Endothelial cell of umbilical vein (primary cell): Measurements from ENCODE around the gene GSN. TPM values are rescaled to one million over a fixed set of nuclear protein-coding genes. Genes with fewer than 3 reads are reported as not detected.

Experiments used
- BruUV-seq: library from RNA; stranded (reverse); fragments of 400-500 nt; replicated peaks from 2 replicates; lab custom pipeline; 2021; lab: Mats Ljungman, UMichigan
- CTCF ChIA-PET: fragments of 300-600, 350-600 bp; sonication (Branson Sonifier 250); formaldehyde crosslinking; loops from one replicate; lab custom pipeline; 2021; ENCODE audit warnings: antibody characterized with exemption, inconsistent platforms; lab: Charles Lee
- POLR2A ChIA-PET: fragments of 300-600, 350-600 bp; sonication (Branson Sonifier 250); formaldehyde crosslinking; loops from one replicate; lab custom pipeline; 2021; ENCODE audit warnings: antibody characterized with exemption, inconsistent platforms; lab: Charles Lee
- DNase-seq: peaks from one replicate; pipeline ENCODE4 v3.0.0-alpha.2; 2011; ENCODE audit warnings: low read depth, low spot score
- FAIRE-seq: peaks from 2 replicates; lab custom pipeline; 2011; peaks lifted over from hg19 to GRCh38; lab: Jason Lieb, UNC
- H2AFZ ChIP-seq: 2 replicates; pipeline ENCODE4 v1.6.0; 2012; ENCODE audit warnings: low read depth, low read length, control low read depth, inconsistent platforms
- H3K27ac ChIP-seq: 2 replicates; pipeline ENCODE4 v1.5.1; 2011; ENCODE audit warnings: low read depth, mild to moderate bottlenecking, control low read depth, low read length, moderate library complexity; ENCODE audit not compliant: insufficient read depth
- H3K27me3 ChIP-seq, 2 experiments: 2 replicates each; pipeline versions ENCODE4 v1.6.0 to v1.6.1; 2011; ENCODE audit warnings: low read length in 2 of 2, mixed read lengths in 1 of 2; ENCODE audit not compliant: control insufficient read depth in 2 of 2, insufficient read depth in 2 of 2
- H3K36me3 ChIP-seq, 2 experiments: 2 replicates in 1 of 2; 3 replicates in 1 of 2; pipeline ENCODE4 v1.5.1; 2011; ENCODE audit warnings: low read length in 2 of 2, mild to moderate bottlenecking in 1 of 2, moderate library complexity in 1 of 2; ENCODE audit not compliant: control insufficient read depth in 2 of 2, insufficient read depth in 2 of 2; ENCODE audit errors: extremely low read depth in 1 of 2
- H3K4me1 ChIP-seq: 3 replicates; pipeline ENCODE4 v1.5.1; 2011; ENCODE audit warnings: mild to moderate bottlenecking, low read length; ENCODE audit not compliant: control insufficient read depth, insufficient read depth; ENCODE audit errors: extremely low read depth
- H3K4me2 ChIP-seq: 2 replicates; pipeline ENCODE4 v1.6.1; 2011; ENCODE audit warnings: low read length, control low read depth, mixed read lengths; ENCODE audit not compliant: insufficient read depth
- H3K4me3 ChIP-seq, 3 experiments: fragments of 200-600 bp in 1 of 3; sonication (generic), shearing (Covaris generic) in 1 of 3; replicated peaks in 1 of 3; 2 replicates each; pipeline ENCODE4 v1.5.1; 2011 to 2016; ENCODE audit warnings: control low read depth in 3 of 3, low read length in 3 of 3, mild to moderate bottlenecking in 2 of 3, inconsistent platforms in 1 of 3, low read depth in 1 of 3, moderate library complexity in 1 of 3; ENCODE audit not compliant: insufficient read depth in 1 of 3
- H3K79me2 ChIP-seq: 2 replicates; pipeline ENCODE4 v1.6.0; 2012; ENCODE audit warnings: low read length, inconsistent platforms; ENCODE audit not compliant: control insufficient read depth, insufficient read depth
- H3K9ac ChIP-seq: replicated peaks from 2 replicates; pipeline ENCODE3; 2011; ENCODE audit warnings: low read length, control low read depth; ENCODE audit not compliant: insufficient read depth; ENCODE audit errors: extremely low read depth
- H3K9me1 ChIP-seq: replicated peaks from 3 replicates; pipeline ENCODE4 v1.6.0; 2011; ENCODE audit warnings: mild to moderate bottlenecking, low read length; ENCODE audit not compliant: control insufficient read depth, insufficient read depth; ENCODE audit errors: extremely low read depth
- H3K9me3 ChIP-seq: replicated peaks from 2 replicates; pipeline ENCODE4 v1.5.1; 2012; ENCODE audit warnings: low read length, inconsistent platforms; ENCODE audit not compliant: control insufficient read depth, insufficient read depth
- H4K20me1 ChIP-seq: replicated peaks from 2 replicates; pipeline ENCODE3; 2011; ENCODE audit warnings: mild to moderate bottlenecking, low read length; ENCODE audit not compliant: control insufficient read depth, insufficient read depth; ENCODE audit errors: extremely low read depth
- EZH2 ChIP-seq: IDR thresholded peaks from 2 replicates; pipeline ENCODE4 v1.6.1; 2012; ENCODE audit warnings: borderline replicate concordance, low read depth, mild to moderate bottlenecking, moderate library complexity, low read length, inconsistent platforms; ENCODE audit not compliant: severe bottlenecking
- FOS ChIP-seq: IDR thresholded peaks from 2 replicates; pipeline ENCODE4 v1.6.1; 2011; ENCODE audit warnings: mild to moderate bottlenecking, low read length, moderate library complexity, borderline replicate concordance; ENCODE audit not compliant: insufficient read depth
- GATA2 ChIP-seq: IDR thresholded peaks from 2 replicates; pipeline ENCODE4 v1.7.0; 2011; ENCODE audit warnings: low read depth, mild to moderate bottlenecking, moderate library complexity, mixed read lengths, low read length; ENCODE audit not compliant: insufficient read length, insufficient read depth
- JUN ChIP-seq: IDR thresholded peaks from 2 replicates; pipeline ENCODE4 v1.6.1; 2011; ENCODE audit warnings: borderline replicate concordance, low read depth; ENCODE audit not compliant: insufficient read length, insufficient read depth
- MYC ChIP-seq: IDR thresholded peaks from one replicate; pipeline ENCODE4 v1.6.1; 2011; ENCODE audit warnings: mild to moderate bottlenecking, low read depth, low read length
- POLR2A ChIP-seq: IDR thresholded peaks from 2 replicates; pipeline ENCODE4 v1.6.1; 2012; ENCODE audit warnings: low read depth, mild to moderate bottlenecking, control low read depth, low read length
- POLR2AphosphoS5 ChIP-seq: IDR thresholded peaks from 2 replicates; pipeline ENCODE4 v1.6.1; 2012; ENCODE audit warnings: low read depth, mild to moderate bottlenecking, control low read depth, low read length, moderate library complexity; ENCODE audit not compliant: insufficient read depth
- dilution Hi-C: fragments of 300-500 bp; cut with MboI; formaldehyde crosslinking; loops from one replicate; pipeline ENCODE4 v1.15.0; 2019; ENCODE audit warnings: low sequenced_read_pairs; ENCODE audit not compliant: extremely low pct_ligation_motif_present
- intact Hi-C: fragments of 100-400 bp; cut with micrococcal nuclease; formaldehyde crosslinking; loops from one replicate; pipeline ENCODE4 v1.10.0; 2022
- polyA plus RNA-seq, 4 experiments: library from polyadenylated mRNA; depleted of rRNA in 3 of 4; stranded (reverse) in 3 of 4; unstranded in 1 of 4; fragments of >200 nt; gene quantifications; 2 replicates each; pipeline versions ENCODE4 v1.2.1 to v1.2.3, GENCODE V29; 2011 to 2012; ENCODE audit warnings: missing spikeins in 1 of 4
- total RNA-seq: library from RNA; stranded (reverse); gene quantifications from 2 replicates; pipeline ENCODE4 v1.2.3, GENCODE V29; 2021
- TF ChIP-seq, protein P1 (sequence below), 2 donors: IDR thresholded peaks; 1 replicate in 1 of 2; 2 replicates in 1 of 2; pipeline ENCODE4 v1.5.1; 2011; ENCODE audit warnings: low read length in 2 of 2, mild to moderate bottlenecking in 2 of 2, moderate library complexity in 2 of 2, control low read depth in 1 of 2, inconsistent platforms in 1 of 2, low read depth in 1 of 2; ENCODE audit not compliant: insufficient read depth in 1 of 2; ENCODE audit errors: extremely low read depth in 1 of 2
- TF ChIP-seq, protein P2 (sequence below): IDR thresholded peaks from 2 replicates; pipeline ENCODE4 v1.6.1; 2011; ENCODE audit not compliant: insufficient read depth, insufficient read length

The GSN gene
- total and polyA plus RNA-seq, 2 donors (not counting 3 experiments of a cell fraction or from before 2014, with no cell fraction given): 130 to 232 TPM

DNA sequence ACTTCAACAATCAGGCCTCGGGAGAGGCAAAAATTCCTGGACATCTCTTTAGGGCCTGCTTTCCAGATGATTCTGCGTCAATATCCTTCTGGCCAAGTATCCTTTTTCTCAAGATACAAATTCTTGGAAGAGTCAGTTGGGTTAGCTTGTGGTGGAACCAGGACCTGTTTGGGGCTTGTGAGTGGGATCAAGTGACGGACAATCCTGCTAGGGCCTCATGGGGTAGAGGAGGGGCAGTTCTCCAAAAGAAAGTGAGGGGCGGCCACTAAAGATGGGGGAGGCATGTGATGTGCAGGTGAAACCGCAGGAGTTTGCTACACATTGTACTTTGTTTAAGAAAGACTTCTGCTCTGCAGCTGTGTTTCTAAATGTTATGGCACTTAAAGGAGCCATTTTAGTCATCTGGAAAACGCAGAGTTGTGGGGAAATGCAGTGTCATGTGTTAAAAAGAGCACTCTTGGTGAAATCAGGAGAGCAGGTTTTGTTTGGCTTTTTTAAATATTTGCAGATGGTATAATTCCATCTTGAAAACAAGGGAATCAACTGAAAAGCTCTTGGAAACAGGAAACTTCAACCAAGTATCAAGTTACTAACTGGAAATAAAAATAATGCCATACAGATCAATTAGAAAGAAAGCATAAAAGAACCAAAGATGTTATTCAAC is 27.4 kb upstream of the GSN start:
- dilution Hi-C loops: no loop called here
- intact Hi-C loops: no loop called here
- H4K20me1 ChIP-seq: no peaks in the 10 kb centered on the region
- no peak overlapping the region for H3K9ac ChIP-seq
- ChIA-PET CTCF (interaction anchor here (0.9 to 2.1 kb wide), 3 partner anchors 11 to 38 kb away, joined by 3 to 5 read pairs (median 4); partner anchors contain the start of gene GSN), POLR2A (no interaction called here)
- no peak overlapping the region for H3K27ac ChIP-seq
- no peaks in the 10 kb centered on the region for H3K36me3 ChIP-seq
- no peak overlapping the region for H2AFZ ChIP-seq
- no peaks in the 10 kb centered on the region for H3K9me3 ChIP-seq
- H3K4me2 ChIP-seq: no peak overlapping the region
- no peak for TF ChIP-seq GATA2
- no peak for TF ChIP-seq POLR2AphosphoS5
- TF ChIP-seq, protein P1, sequence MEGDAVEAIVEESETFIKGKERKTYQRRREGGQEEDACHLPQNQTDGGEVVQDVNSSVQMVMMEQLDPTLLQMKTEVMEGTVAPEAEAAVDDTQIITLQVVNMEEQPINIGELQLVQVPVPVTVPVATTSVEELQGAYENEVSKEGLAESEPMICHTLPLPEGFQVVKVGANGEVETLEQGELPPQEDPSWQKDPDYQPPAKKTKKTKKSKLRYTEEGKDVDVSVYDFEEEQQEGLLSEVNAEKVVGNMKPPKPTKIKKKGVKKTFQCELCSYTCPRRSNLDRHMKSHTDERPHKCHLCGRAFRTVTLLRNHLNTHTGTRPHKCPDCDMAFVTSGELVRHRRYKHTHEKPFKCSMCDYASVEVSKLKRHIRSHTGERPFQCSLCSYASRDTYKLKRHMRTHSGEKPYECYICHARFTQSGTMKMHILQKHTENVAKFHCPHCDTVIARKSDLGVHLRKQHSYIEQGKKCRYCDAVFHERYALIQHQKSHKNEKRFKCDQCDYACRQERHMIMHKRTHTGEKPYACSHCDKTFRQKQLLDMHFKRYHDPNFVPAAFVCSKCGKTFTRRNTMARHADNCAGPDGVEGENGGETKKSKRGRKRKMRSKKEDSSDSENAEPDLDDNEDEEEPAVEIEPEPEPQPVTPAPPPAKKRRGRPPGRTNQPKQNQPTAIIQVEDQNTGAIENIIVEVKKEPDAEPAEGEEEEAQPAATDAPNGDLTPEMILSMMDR (IDR thresholded peaks at IDR 0.05; ENCODE audit: extremely low read depth in 1 of 2, insufficient read depth in 1 of 2, low read depth in 1 of 2, low read length in 2 of 2): no peak
- TF ChIP-seq JUN: no peak
- no peak for TF ChIP-seq MYC
- TF ChIP-seq FOS: no peak
- TF ChIP-seq, protein P2, sequence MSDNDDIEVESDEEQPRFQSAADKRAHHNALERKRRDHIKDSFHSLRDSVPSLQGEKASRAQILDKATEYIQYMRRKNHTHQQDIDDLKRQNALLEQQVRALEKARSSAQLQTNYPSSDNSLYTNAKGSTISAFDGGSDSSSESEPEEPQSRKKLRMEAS: no peak
- TF ChIP-seq EZH2: no peak
- TF ChIP-seq POLR2A: no peak
- no peaks in the 10 kb centered on the region for H3K79me2 ChIP-seq
- H3K9me1 ChIP-seq: no peaks in the 10 kb centered on the region
- FAIRE-seq: no peak
- BruUV-seq: no TSS peak
- H3K4me1 ChIP-seq: no peaks in the 10 kb centered on the region
- peaks cover 0 to 3% of the 10 kb centered on the region in 2 experiments for H3K27me3 ChIP-seq
- no peak overlapping the region for H3K4me3 ChIP-seq
- no peak for DNase-seq
